Right ventricle myocardium superior (tissue), 1 donor: ENCODE results near the gene LEKR1. TPM values are rescaled to one million over a fixed set of nuclear protein-coding genes. Genes with fewer than 3 reads are reported as not detected.

Experiments
- ATAC-seq: fragments of 200-7000 bp; cut with Tn5 transposase; one replicate; pipeline ENCODE4 v1.9.1; 2020; ENCODE audit warnings: mild to moderate bottlenecking; ENCODE audit not compliant: poor library complexity
- DNase-seq: peaks from one replicate; pipeline ENCODE4 v3.0.0-alpha.2; 2020
- intact Hi-C: fragments of 100-400 bp; cut with DNase I; formaldehyde crosslinking; loops from one replicate; pipeline ENCODE4 v1.11.2; 2022
- total RNA-seq: library from RNA; stranded (reverse); fragmentation: NEBNext Ultra II Directional; extraction: Animal tissue kit (Norgen Biotek cat#: 25700); gene quantifications from one replicate; pipeline ENCODE4 v1.2.1, GENCODE V29; 2021
- donor health status: DM: no; HTN: yes; CAD: no; lungs with severe emphysema.

Gene LEKR1
- total RNA-seq, 1 donor from 2014 or later: 0.56 TPM

DNA sequence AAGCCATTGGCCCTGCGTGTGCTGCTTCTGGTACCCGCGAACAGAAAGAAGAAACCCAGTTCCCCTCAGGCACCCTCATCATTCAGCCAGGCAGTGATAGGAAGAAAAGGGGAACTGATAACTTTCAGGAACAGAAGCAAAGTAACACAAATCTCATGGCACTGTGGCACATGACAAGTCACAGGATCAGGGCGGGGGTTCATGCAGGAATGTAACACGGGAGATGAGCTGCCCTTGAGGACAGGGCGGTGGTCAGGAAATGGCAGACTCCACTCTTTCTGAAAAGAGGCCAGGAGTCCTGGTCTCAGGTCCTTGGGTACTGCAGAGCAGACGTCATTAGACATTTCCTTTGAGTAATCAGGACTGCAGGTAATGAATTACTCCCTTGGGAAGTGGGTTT, 238.2 kb downstream of the LEKR1 start:
- intact Hi-C loops: no loop called here
- ATAC-seq: no peak
- no peak for DNase-seq

DNA sequence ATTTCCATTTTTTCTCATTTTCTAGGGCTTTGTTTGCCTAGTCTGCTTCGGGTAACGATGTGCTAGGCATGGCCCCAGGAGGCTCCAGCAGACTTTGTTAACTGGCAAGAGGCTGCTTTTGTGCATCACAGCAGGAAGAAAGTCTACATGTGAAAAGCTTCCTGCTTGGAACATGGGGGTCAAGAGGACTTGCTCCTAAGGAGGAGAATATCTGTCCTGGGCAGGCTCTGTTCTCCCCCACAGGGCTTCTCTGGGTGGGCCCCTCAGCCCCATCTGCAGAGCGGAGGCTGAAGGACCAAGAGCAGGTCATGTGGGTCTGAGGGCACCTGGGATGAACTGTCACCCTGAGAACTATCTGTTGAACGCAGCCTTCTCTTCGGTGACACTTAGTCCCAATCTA, 239.0 kb downstream of the LEKR1 start:
- ATAC-seq (no peak), DNase-seq (no peak)
- intact Hi-C loops: no loop called here

DNA sequence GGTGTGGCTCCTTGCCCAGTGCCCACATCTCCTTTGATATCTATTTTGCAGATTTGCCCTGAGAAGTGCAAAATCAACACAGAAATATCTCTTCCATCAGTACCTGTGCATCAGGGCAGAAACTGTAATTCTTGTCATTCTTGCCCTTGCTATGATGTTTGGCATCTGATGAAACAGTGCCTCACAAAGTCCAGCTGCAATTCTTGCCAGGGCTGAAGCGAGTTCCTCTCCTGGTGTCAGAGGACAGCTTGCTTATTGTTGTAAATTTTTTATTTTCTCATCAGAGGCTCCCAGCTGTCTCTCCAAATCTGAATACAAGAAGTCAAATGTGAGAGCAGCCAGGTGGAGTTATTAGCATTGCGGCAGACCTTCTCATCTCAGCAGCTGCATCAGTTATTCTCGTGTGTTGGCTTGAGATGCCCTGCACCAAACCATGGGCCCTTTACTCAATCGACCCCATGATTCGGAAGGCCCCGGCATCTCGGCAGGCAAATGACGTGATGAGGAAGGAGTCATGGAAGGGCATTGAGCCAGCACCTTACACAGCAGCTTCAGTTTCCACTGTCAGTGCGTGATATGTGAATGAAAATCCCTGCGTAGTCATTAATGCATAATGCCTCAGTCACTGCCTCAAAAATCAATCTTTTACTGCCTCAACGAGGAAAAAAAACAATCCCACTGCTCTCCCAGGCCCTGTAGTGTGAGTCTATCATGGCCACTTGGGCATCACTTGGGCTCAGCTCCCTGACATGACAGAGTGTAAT, 240.4 kb downstream of the LEKR1 start:
- DNase-seq (no peak), ATAC-seq (no peak)
- intact Hi-C loops: no loop called here

DNA sequence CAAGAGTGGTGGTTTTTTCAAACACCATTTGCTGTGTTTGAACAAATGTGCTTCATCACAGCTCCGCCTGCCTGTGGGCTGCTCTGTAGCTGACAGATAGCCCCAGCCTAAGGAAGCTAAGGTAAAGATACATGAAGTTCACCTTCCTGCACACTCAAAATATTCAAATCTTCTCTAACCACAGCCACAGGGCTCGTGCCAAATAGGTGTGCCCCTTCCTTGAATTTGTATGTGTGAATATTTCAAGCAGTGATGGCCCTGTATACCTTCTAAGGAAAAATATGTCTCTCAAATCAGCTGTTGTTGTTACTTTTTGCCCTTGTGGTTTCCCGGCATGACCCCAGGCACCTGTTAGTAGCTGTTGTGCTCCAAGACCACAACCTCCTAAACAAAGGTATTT, 241.0 kb downstream of the LEKR1 start:
- no peak for ATAC-seq

DNA sequence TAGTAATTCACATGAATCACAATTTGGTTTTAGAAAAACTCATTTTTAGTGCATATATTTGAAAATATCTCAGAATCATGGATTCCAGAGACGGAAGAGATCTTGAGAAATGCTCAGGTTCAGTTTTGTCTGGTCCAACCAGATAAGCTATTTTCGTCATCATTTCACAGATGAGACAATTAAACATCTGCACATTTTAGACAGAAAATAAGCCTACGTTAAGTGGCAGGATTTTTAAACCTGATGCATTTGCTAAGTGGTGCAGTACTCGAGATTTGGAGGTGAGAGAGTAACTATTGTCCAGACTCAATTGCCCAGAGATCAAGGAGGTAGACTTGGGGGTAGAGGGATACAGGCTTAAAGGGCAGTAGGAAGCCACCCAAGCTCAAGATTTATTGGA, 243.3 kb downstream of the LEKR1 start:
- ATAC-seq: no peak
- DNase-seq: no peak
- intact Hi-C loops: no loop called here

More for the DNA sequence above, 241.0 kb downstream of the LEKR1 start:
- DNase-seq: no peak
- intact Hi-C loops: no loop called here

DNA sequence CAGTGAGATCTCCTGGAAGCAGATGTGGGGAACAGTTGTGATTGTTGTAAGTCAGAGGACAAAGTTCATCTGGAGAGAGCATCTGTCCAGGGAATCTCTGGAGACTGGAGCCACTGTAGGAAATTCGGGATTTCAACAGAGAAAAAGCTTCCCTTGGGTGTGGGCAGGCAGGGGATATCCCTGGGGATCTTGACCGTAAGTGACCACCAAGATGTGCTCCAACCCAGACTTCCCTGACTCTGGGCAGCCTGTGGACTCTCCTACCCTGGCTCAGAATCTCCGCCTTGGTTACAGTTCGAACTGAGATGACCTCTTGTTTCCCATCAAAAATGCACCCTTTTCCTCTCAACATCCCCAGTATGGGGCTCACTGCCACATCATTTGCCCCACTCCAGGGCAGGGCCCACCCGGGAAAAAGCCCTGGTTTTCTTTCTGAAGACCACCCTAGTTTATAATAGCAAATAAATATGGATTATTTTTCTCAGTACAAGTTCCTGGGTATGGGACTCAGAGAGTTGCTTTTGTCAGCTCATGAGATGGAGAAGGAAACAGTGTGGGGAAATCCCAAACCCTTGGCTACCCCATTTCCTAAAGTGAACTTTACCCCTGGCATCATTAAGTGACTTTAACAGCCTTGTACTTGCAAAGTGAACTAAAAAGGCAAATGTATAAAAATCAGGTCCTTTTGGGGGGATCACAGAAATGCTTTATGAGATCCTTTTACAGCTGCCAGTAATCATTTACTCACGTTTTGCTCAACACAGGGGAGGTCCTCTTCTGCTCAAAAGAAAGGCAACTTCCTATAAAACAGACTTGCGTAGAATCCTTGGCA, 243.9 kb downstream of the LEKR1 start:
- ATAC-seq: no peak
- intact Hi-C loops: no loop called here
- DNase-seq: no peak

DNA sequence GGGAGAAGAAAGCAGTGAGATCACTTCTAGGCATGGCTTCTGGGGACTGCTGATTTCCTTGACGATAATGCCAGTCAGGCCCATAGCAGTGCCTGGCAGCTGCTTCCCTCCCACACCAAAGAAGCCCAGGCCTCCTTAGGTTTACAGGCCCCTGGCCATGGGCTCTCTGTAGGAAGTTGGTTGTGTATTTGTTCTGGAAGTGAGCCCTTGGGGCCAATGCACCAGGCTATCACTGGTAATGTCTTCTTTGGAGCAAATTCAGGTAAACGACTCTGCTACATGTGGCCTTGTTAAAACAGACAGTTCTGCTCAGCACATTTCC, 244.5 kb downstream of the LEKR1 start:
- intact Hi-C loops: no loop called here
- no peak for DNase-seq
- ATAC-seq: peak; percentile 18

DNA sequence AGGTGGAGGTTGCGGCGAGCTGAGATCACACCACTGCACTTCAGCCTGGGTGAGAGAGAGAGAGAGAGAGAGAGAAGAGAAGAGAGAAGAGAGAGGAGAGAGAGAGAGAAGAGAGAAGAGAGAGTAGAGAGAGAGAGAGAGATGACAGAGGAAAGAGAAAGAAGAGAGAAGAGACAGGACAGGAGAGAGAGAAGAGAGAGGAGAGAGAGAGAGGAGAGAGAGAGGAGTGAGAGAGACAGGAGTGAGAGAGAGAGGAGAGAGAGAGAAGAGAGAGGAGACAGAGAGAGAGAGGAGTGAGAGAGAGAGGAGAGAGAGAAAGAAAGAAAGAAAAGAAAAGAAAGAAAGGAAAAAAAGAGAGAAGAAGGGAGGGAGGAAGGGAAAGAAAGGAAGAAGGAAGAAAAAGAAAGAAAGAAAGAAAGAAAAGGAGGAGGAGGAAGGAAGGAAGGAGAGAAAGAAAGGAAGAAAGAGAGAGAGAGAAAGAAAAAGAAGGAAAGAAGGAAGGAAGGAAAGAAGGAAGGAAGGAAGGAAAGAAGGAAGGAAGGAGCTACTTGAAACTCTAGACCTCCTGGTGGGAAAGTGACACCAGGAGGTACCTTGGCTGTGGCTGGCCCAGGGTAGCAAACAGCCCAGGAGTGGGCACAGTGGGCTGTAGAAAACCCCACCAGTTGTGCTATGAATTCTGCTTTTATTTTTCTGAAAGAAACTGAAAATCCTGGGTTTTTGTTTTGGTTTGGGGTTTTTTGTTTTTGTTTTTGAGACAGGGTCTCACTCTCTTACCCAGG, 245.8 kb downstream of the LEKR1 start:
- ATAC-seq: no peak
- no peak for DNase-seq
- intact Hi-C loops: no loop called here

DNA sequence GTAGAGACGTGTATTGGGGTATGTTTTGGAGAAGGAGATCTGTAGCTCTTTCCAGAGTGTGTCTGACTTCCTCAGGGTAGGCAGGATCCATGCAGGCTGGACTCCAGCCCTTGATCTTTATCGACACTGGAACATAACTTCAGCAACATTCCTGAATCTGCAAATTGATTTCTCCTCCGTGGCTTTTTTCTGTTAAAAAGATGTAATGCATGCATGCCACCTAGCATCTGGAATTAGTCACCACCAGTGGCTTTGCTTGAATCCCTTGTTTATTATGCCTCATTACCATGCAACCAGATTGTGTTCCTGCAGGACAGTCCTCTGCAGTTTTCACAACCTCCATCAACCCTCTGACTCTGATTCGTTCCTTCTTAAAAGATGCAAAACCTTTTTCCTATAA, 247.7 kb downstream of the LEKR1 start:
- intact Hi-C loops: no loop called here
- ATAC-seq (no peak), DNase-seq (no peak)

DNA sequence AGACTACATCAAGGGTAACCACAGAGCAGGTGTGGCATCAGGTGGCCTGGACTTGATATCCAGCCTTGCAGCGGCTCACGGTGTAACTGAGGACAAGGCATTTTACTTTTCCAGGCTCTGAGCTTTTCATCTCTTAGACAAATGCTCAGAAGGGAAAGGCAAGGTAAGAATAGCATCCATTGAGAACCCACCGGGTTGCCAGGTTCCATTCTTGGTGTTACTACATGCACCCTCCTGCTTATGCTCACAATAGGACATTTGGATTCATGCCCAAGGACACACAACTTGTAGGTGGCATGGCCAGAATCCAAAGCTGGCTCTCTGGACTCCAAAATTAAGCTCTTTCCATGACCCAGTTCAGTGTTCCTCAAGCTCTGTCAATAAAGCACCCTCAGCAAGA, 248.3 kb downstream of the LEKR1 start:
- DNase-seq: no peak
- intact Hi-C loops: no loop called here
- ATAC-seq: peak; percentile 20

DNA sequence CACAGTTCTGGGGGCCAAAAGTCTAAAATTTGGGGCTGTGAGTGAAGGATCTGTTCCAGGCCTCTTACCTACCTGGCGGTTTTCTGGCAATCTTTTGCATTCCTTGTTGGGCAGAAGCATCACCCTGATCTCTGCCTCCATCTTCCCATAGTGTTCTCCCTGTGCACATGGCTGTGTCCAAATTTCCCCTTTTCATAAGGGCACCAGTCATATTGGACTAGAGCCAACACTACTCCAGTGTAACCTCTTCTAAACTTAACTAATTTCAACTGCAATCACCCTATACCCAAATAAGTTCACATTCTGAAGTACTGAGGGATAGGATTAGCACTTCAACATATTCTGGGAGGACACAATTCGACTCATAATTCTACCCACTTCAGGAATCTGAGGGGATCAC, 248.8 kb downstream of the LEKR1 start:
- DNase-seq (no peak), ATAC-seq (no peak)
- intact Hi-C loops: no loop called here

DNA sequence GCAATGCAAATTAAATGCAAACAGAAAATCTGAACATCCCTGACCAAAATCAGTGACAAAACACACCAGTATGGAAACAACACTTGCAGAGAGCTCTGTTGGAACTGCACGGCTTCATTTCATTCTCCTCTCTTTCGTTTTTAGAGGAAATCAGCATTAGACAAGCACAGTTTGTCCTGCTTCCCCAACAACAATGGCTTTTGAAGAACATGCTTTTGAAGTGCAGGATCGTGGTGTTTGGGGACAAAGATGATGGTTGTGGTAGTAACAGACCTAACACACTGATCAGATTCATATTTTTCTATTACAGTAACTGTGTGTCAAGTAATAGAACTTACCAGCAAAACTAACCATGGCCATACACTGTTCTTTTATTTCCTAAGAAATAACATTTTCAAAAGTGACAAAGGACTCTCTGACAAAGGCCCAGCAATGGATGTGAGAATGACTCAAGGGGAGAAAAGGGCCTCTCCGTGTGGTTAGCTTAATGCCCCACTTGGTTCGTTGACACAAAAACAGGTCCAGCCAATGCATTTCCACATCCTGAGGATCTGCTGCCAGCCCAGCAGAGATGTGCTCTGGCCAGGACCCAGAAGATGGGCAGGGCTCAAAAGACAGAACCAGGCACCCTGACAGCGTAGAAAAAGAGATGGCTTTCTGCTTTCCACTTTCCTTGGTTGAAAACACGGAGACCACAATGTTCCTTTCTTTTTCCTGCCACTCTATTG, 249.7 kb downstream of the LEKR1 start:
- intact Hi-C loops: no loop called here
- no peak for ATAC-seq
- DNase-seq: no peak

DNA sequence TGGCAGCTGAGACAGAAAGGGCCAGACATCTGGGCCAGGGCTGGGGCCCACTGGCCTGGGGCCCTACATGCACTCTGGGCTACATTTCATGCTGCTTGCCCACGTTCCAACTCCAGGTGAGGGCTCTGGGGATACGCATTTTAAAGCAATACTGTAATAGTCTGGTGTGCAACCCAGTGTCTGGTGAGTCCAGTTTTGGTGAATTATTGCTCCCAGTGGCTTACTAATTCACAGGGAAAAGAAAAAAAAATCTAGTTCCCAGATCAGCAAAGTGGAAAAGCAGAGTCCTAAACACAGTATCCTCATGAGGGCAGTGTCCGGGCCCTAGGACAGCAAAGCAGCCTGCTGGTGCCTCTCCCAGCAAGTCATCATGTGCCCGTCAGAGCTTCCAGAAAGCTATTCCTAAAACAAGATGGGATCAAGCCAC, 251.4 kb downstream of the LEKR1 start:
- no peak for DNase-seq

DNA sequence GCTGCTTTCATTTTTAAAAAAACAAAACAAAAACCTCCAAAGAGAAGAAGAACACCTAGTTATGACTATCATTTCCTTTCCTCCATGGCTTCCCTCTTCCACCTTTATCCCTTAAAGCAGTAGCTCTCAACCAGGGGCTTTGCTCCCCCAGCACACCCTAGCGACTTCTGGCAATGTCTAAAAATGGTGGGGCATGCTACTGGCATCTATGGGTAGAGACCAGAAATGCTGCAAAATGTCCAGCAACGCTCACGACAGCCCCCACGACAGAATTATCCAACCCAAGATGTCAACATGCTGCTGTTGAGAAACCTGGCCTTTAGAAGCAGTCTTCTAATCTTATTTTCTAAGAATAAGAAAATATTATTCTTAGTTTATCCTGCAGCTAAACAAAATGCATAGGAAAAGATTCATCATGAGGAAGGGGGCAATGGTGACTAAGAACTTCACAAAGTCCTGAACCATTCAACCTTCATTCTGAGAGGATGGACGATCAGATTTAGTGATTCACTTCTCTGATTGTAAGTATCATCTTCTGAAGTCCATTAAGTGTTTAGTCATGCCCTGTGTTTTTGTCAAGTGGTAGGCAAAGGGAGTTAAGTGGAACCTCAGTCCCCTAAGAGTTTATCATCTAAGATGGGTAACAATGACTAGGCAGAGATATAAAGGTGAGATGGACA, 252.1 kb downstream of the LEKR1 start:
- no peak for ATAC-seq
- DNase-seq: no peak
- intact Hi-C loops: no loop called here

More for the DNA sequence above, 251.4 kb downstream of the LEKR1 start:
- intact Hi-C loops: no loop called here
- peak; percentile 49 for ATAC-seq

DNA sequence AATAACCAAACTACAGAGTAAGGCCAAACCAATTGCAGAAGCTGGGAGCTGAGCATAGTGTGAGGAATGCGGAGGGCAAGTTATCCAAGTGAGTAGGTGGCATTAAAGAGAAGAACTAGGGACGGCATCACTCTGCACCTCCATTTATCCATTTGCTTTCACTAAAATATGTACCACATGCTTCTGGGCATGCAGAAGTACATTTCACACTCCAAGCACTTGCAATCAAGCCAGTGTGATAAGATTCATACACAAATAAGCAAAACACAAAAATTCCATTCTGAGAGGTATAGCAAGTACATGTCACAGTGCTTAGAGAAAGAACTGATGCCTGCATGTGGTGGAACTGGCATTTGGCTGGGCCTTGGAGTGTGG, 252.6 kb downstream of the LEKR1 start:
- intact Hi-C loops: no loop called here
- ATAC-seq (no peak), DNase-seq (no peak)

DNA sequence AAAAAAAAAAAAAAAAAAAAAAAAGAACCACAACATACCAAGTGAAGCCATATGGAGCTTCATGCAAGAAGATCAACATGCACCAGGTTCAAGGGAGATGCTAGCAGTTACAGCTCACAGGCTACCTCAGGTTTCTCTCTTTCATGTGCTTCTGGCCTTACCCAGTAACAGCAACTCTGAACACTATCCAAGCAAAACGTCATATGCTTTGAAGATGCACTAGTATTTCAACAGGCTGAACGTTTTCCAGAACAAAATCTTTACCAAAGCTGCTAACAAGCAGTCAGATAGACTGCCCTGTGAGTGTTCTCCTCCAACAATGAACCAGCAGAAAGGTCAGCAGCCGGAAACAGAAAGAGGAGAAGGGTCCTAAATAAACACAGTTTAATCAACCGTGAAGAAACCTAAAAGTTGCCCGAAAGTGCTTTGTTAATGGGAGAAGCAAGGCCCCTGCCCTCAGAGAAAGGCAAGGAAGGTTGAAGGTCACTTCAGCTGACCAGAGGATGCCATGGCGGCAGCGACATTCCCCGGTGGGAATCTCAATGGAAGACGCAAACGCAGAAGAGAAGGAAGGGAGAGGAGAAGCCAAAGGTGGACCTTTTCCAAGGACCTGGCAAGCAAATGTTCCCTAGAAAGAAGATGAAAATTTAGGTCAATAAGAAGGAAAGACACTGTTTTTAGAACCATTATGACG, 253.7 kb downstream of the LEKR1 start:
- intact Hi-C loops: loop anchor here (2.0 to 5.0 kb wide), 2 partner anchors 405 to 928 kb away; partner anchors contain the start of gene TIPARP
- no peak for DNase-seq
- ATAC-seq: no peak

DNA sequence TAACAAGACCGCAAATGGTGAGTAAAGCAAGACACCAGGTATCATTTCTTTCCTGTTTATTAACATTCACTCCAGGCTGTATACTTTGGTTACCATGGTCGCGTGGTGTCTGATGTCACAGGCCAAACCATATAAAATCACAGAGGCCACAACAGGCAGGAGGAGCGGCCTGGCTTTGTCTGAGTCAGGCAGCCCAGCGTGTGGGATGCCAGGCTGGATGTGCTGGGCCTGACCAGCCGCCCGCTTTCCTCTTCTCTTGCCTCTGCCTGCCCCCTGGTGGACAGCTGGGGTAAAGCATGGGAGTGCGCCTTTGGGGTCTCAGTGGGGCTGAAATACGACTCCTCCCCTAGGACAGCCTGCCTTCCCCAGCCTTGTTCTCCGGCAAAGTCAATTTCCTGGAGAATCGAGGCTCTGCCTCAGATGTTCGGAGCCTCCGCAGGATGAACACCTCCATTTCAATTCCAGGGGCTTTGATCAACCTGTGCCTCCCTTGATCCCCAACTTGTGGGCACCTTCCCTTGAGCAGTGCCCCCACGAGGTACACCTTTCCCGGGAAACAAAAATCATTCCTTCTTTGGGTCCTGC, 255.6 kb downstream of the LEKR1 start:
- DNase-seq: peak; percentile 94
- intact Hi-C loops: loop anchor here (2.0 to 5.0 kb wide), 2 partner anchors 407 to 929 kb away; partner anchors contain the start of gene TIPARP
- peak; percentile 83 for ATAC-seq
